GM19239 (cell line): ENCODE measurements around the gene LSMEM2.

Experiments used
- DNase-seq: peaks from one replicate; pipeline ENCODE4 v3.0.0; 2011; ENCODE audit warnings: low spot score; ENCODE audit not compliant: insufficient read length
- FAIRE-seq: peaks from 2 replicates; lab custom pipeline; 2011; peaks lifted over from hg19 to GRCh38; lab: Jason Lieb, UNC

LSMEM2 gene

DNA sequence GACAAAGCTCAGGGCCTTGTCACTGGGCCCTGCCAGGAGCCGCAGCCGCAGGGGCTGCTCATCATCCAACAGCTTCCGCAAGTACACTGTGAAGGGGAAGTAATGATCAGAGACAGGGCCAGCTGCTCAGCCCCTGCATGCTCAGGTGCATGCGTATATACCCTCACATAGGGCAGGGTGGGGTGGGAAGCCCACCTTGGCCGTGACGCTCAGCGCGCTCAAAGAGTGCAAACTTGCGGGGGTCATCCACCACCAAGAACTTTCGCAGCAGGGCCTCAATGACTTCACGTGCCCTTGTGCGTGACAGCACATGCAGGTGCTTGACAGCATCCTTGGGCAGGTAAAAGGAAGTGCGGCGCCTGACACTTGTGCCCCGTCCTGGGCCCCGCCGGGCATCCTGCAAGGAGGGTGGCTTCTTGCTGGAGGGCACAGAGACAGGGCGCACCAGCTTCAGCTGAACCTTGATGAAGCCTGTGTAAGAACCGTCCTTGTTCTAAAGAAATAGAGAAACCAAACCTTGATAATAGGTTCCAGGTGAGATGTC, 52.5 kb downstream of the LSMEM2 start:
- no peak for DNase-seq
- FAIRE-seq: no peak

DNA sequence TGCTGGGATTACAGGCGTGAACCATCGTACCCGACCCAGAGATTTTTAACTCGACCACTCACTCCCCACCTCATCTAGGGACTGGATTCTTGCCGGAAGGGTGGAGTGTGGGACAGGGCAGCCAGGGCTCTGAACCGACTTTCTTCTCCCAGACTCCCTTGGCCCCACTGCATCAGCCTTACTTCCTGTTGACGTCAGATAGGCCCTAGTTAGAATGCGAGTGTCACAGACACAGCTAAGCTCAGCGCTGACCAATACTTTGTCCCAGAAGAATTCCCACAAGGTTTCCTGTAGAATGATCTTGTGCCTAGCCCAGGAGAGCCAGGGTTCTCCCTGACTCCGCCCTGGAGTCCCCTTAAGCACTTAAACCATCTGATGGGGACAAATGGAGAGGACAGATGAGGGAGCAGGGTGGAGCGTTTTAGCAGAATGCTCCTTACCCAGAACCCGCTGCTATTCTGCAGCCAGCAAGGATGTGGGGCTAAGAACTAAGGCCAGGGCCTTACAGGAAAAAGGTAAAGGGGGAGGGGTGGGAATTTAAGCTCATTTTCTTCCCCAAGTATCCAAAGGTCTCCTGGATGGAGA, 54.9 kb downstream of the LSMEM2 start:
- FAIRE-seq: no peak
- DNase-seq: no peak

DNA sequence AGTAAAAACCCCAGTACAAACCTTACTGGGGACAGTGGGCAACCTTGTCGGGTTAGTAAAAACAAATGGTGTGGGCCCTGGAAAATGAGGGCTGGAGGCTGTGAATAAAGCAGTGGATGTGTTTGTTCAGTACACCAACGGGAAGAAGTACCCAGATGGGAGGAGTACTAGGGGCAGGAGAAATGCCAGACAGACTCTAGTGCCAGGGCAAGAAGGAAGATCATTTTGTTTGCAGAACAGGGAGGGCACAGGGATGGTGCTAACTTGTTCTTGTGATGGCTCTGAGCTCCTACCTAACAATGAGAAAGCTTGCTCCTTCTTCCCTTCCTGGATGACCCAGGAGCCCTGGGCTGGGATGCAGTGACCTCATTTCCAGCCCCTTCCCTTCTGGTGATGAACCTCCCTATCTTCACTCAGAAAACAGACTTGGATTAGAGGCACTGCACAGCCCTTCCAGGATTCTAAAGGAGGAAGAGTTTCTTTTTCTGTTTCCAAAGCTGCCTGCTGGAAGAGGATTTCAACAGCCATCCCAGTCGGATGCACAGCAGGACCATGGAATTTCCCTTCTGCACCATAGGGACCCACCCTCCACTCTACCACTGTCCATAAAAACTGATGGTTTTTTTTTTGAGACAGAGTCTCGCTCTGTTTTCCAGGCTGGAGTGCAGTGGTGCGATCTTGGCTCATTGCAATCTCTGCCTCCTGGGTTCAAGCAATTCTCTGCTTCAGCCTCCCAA, 55.6 kb downstream of the LSMEM2 start:
- DNase-seq (no peak), FAIRE-seq (no peak)

DNA sequence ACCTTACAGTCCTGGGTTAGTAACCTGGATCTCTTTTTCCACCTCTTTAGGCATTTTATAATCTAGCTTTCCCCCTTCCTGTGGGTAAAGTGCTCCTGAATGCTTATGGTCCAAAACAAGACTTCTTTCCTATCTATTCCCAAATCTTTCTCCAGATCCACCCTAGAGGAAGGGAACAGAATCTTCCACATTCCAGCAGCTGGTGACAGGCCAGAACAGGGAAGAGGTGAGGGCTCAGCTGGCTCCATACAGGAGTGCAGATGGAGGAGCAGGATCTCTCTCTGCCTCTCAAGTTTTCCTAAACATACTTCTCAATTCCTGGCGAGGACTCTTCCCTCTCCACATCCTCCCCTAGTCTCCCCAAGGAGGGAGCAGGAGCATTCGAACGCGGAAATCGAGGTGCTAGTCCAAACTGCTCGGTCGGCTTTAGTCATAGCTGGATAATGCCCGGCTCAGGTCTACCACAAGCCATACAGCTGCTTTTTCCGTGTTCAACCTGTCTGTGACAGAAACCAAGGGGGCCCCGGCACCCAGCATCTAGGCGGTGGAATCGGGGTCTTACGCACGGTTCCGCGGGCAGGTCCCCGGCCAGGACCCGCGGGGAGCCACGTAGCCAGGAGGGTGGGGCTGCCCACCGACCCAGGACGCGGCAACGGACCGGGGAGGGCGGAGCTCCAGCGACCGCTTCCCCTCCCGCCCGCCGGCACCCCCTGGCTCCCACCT, 57.7 kb downstream of the LSMEM2 start:
- FAIRE-seq: peak; percentile 74
- no peak for DNase-seq

DNA sequence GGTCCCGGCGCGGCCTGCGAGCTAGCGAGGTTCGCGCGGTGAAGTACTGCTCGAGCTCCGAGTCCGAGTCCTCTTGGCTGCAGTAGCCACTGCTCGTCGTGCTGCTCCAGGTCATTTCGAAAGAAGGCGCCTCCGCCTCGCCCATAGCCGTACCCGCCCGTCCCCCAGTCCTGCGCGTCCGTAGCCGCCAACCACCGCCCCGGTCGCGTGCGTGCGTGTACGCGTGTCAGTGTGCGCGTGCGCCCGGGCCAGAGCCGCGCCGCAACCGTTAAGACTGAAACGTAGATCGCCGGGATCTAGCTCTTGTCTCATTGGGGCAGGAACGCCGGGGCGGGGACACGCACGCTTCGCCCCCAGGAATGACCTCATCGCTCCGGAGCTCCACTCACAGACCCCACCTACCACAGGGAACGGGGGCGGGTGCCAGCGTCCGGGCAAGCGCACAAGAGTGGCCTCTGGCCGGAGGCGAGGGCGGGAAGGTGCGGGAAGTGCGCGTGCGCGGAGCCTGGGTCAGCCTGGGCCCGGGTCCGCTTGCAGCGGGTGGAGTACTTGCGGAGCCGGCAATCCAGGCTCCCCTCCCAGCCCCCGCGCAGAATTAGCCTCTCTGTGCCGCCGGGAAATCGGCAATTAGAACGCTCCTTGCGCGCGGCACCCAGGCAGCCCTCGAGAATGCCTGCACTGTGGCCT, 58.4 kb downstream of the LSMEM2 start:
- peak; percentile 94 for DNase-seq
- FAIRE-seq: peak; percentile 99
